AG09309 (cell line): ENCODE measurements around the gene SUPT3H.

Source experiments
- DNase-seq: peaks from one replicate; pipeline ENCODE4 v3.0.0-alpha.2; 2010; ENCODE audit warnings: low read depth
- H3K4me3 ChIP-seq: 2 replicates; pipeline ENCODE4 v1.5.1; 2011; ENCODE audit warnings: mild to moderate bottlenecking, low read depth, low read length, moderate library complexity; ENCODE audit not compliant: control insufficient read depth
- CTCF ChIP-seq: IDR thresholded peaks from 2 replicates; pipeline ENCODE4 v1.5.1; 2011; ENCODE audit warnings: mild to moderate bottlenecking, low read depth, low read length, inconsistent platforms; ENCODE audit not compliant: insufficient read depth, control insufficient read depth; ENCODE audit errors: missing control alignments

SUPT3H gene

GRCh38 chr6:45109551-45109950, 268.2 kb downstream of the SUPT3H start:
- TF ChIP-seq CTCF, result no peak
- DNase-seq, result no peak
- no peak overlapping the region for H3K4me3 ChIP-seq

GRCh38 chr6:45105170-45105820, 272.4 kb downstream of the SUPT3H start:
- no peak overlapping the region for H3K4me3 ChIP-seq
- no peak for TF ChIP-seq CTCF
- no peak for DNase-seq

- TF ChIP-seq CTCF, result no peak
- no peak for DNase-seq
- H3K4me3 ChIP-seq, result no peak overlapping the region
These were observed 273.3 kb downstream of the SUPT3H start for GRCh38 chr6:45104429-45104828.

- H3K4me3 ChIP-seq, result no peak overlapping the region
These were observed 279.5 kb downstream of the SUPT3H start for GRCh38 chr6:45098256-45098655.

GRCh38 chr6:45094831-45095230, 282.9 kb downstream of the SUPT3H start:
- no peak overlapping the region for H3K4me3 ChIP-seq
- TF ChIP-seq CTCF, result no peak
- no peak for DNase-seq

More at GRCh38 chr6:45098256-45098655, 279.5 kb downstream of the SUPT3H start:
- no peak for DNase-seq
- TF ChIP-seq CTCF, result no peak

GRCh38 chr6:45092135-45092534, 285.6 kb downstream of the SUPT3H start:
- H3K4me3 ChIP-seq, result no peak overlapping the region
- no peak for DNase-seq
- no peak for TF ChIP-seq CTCF

GRCh38 chr6:45086360-45087084, 291.2 kb downstream of the SUPT3H start:
- no peak for TF ChIP-seq CTCF
- DNase-seq, result no peak
- H3K4me3 ChIP-seq, result no peak overlapping the region
